Activated CD8-positive, alpha-beta T cell treated with anti-CD3 and anti-CD28 coated beads for 36 hours (primary cell): ENCODE data around the gene CEBPE. TPM values are rescaled to one million over a fixed set of nuclear protein-coding genes. Genes with fewer than 3 reads are reported as not detected.

Experiments used
- ATAC-seq: fragments of 200-7000 bp; cut with Tn5 transposase; one replicate; pipeline ENCODE4 v1.10.0; 2021; ENCODE audit warnings: mild to moderate bottlenecking, moderate library complexity
- CTCF ChIA-PET: fragments of 350-600 bp; sonication (Branson Sonifier 250); formaldehyde crosslinking; loops from one replicate; lab custom pipeline; 2021; ENCODE audit warnings: antibody characterized with exemption; lab: Charles Lee
- POLR2A ChIA-PET: fragments of 350-600 bp; sonication (Branson Sonifier 250); formaldehyde crosslinking; loops from one replicate; lab custom pipeline; 2021; ENCODE audit warnings: antibody characterized with exemption; lab: Charles Lee
- DNase-seq: peaks from one replicate; pipeline ENCODE4 v3.0.0-alpha.2; 2020
- H3K27ac Mint-ChIP-seq: one replicate; pipeline ENCODE4 v1.8.0; 2021; ENCODE audit warnings: mild to moderate bottlenecking, mixed read lengths
- H3K27me3 Mint-ChIP-seq: one replicate; pipeline ENCODE4 v1.8.0; 2021; ENCODE audit warnings: mixed read lengths
- H3K36me3 Mint-ChIP-seq: one replicate; pipeline ENCODE4 v1.8.0; 2021; ENCODE audit warnings: low read depth, mixed read lengths
- H3K4me1 Mint-ChIP-seq: one replicate; pipeline ENCODE4 v1.8.0; 2021; ENCODE audit warnings: low read depth, mixed read lengths
- H3K4me3 Mint-ChIP-seq: one replicate; pipeline ENCODE4 v1.8.0; 2021; ENCODE audit warnings: mild to moderate bottlenecking, moderate library complexity, mixed read lengths
- H3K9me3 Mint-ChIP-seq: one replicate; pipeline ENCODE4 v1.8.0; 2021; ENCODE audit warnings: mixed read lengths
- intact Hi-C: fragments of 100-400 bp; cut with micrococcal nuclease; formaldehyde crosslinking; loops from one replicate; pipeline ENCODE4 v1.10.0; 2022
- total RNA-seq, 2 experiments: library from RNA; stranded (reverse); gene quantifications; one replicate each; pipeline ENCODE4 v1.2.3, GENCODE V29; 2021
- TF ChIP-seq, protein P1 (sequence below): fragments of 200-600 bp; IDR thresholded peaks from one replicate; pipeline ENCODE4 v1.8.0; 2022; ENCODE audit warnings: antibody characterized with exemption, mild to moderate bottlenecking

Gene CEBPE
- total RNA-seq, 2 experiments from 2014 or later: 0.27 to 0.34 TPM

DNA sequence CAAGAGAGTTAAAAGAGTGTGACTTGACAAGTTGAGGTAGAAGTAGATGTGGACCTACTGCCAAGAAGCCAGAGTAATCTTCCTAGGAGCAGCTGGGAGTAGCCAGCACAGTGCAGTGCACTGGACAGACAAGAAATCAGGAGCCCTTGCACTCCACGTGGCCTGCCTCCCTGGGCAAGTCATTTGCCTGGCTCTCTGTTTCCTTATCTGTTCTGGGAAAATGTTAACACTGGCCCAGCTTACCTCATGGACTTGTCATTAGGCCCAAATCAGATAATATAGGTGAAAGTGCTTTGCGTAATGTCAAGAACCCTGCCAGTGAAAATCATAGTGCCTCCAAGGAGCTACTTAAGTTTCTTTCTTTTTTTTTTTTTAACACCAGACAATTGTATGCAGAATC lies 45.2 kb upstream of the CEBPE start:
- H3K27me3 Mint-ChIP-seq: no peaks in the 10 kb centered on the region
- no peak for ATAC-seq
- H3K27ac Mint-ChIP-seq: no peak overlapping the region
- no peak overlapping the region for H3K4me3 Mint-ChIP-seq
- H3K9me3 Mint-ChIP-seq: no peaks in the 10 kb centered on the region
- TF ChIP-seq, protein P1, sequence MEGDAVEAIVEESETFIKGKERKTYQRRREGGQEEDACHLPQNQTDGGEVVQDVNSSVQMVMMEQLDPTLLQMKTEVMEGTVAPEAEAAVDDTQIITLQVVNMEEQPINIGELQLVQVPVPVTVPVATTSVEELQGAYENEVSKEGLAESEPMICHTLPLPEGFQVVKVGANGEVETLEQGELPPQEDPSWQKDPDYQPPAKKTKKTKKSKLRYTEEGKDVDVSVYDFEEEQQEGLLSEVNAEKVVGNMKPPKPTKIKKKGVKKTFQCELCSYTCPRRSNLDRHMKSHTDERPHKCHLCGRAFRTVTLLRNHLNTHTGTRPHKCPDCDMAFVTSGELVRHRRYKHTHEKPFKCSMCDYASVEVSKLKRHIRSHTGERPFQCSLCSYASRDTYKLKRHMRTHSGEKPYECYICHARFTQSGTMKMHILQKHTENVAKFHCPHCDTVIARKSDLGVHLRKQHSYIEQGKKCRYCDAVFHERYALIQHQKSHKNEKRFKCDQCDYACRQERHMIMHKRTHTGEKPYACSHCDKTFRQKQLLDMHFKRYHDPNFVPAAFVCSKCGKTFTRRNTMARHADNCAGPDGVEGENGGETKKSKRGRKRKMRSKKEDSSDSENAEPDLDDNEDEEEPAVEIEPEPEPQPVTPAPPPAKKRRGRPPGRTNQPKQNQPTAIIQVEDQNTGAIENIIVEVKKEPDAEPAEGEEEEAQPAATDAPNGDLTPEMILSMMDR: no peak
- peaks cover 14% of the 10 kb centered on the region for H3K4me1 Mint-ChIP-seq
- intact Hi-C loops: no loop called here
- CTCF ChIA-PET: interaction anchor here (0.6 to 1.3 kb wide), 4 partner anchors 22 to 1306 kb away, joined by 3 to 4 read pairs (median 3); no protein-coding TSS in a partner anchor
- DNase-seq: no peak
- no peaks in the 10 kb centered on the region for H3K36me3 Mint-ChIP-seq
- POLR2A ChIA-PET: no interaction called here

DNA sequence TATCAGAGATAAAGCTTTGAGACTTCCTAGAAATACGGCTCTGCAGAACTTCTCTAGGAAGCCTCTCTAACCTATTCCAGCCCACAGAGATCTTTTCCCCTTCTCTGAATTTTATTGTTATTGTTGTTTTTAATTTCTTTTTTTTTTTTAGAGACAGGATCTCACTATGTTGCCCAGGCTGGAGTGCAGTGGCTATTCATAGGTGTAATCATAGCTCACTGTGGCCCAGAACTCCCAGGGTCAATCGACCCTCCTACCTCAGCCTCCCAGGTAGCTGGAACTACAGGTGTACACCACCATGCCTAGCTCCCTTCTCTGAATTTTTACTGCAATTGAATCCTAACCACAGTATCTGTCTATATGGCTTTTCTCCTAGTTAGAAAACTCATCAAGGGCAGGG lies 44.8 kb upstream of the CEBPE start:
- intact Hi-C loops: no loop called here

DNA sequence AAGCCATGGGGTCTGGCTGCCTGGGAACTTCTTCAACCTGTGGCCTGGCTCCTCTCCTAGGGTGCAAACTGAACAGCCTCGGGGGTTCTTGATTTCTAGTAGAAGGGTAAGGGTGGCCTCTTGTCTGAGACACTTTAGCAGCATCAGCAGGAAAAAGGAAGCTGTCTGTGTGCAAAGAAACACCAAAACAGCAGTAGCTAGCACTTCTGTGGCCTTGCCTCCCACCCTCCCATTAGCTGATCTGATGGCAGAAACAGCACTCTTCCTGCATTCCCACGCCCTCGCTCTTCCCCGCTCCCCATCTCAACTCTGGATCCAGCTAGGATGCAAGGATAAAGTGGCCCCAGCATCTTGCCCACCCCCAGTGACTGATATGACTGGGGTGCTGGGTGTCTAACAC lies 43.7 kb upstream of the CEBPE start:
- H3K4me1 Mint-ChIP-seq: peaks cover 14% of the 10 kb centered on the region
- ATAC-seq (peak; percentile 34), DNase-seq (no peak)
- H3K27me3 Mint-ChIP-seq: no peaks in the 10 kb centered on the region
- ChIA-PET CTCF (interaction anchor here (1.3 kb wide), 2 partner anchors 16 to 21 kb away, joined by 3 to 4 read pairs; no protein-coding TSS in a partner anchor), POLR2A (no interaction called here)
- TF ChIP-seq, protein P1: no peak
- intact Hi-C loops: no loop called here
- H3K9me3 Mint-ChIP-seq: no peaks in the 10 kb centered on the region
- no peak overlapping the region for H3K4me3 Mint-ChIP-seq
- H3K27ac Mint-ChIP-seq: no peak overlapping the region
- H3K36me3 Mint-ChIP-seq: no peaks in the 10 kb centered on the region

More for the DNA sequence above, 44.8 kb upstream of the CEBPE start:
- CTCF ChIA-PET: interaction anchor here (0.7 to 1.3 kb wide), 3 partner anchors 23 to 1306 kb away, joined by 3 to 4 read pairs (median 3); no protein-coding TSS in a partner anchor
- POLR2A ChIA-PET: no interaction called here
- H3K36me3 Mint-ChIP-seq: no peaks in the 10 kb centered on the region
- H3K4me1 Mint-ChIP-seq: peaks cover 14% of the 10 kb centered on the region
- no peaks in the 10 kb centered on the region for H3K9me3 Mint-ChIP-seq
- no peak for ATAC-seq
- no peaks in the 10 kb centered on the region for H3K27me3 Mint-ChIP-seq
- no peak for DNase-seq
- H3K27ac Mint-ChIP-seq: no peak overlapping the region
- H3K4me3 Mint-ChIP-seq: no peak overlapping the region
- TF ChIP-seq, protein P1: no peak

DNA sequence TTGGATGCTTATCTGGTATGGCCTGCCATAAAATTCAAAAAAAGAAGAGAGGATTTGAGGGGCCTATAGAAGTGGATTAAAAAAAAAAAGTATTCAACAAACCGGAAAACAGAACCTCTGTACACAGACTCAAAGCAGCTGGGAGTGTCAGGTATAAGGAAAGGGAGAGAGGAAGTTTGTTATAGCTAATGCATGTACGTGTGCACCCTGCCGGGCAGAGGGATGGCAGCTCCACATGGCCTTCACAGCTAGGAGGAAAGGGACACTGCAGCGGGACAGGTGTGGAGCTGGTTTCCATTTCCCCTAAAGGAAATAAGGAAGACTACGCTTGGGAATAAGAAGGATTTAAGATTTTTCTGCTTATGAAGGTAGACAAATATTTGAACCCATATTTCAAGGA lies 43.0 kb upstream of the CEBPE start:
- intact Hi-C loops: no loop called here
- CTCF ChIA-PET: interaction anchor here (1.3 kb wide), 1 partner anchor 22 kb away, joined by 4 read pairs; no protein-coding TSS in a partner anchor
- POLR2A ChIA-PET: interaction anchor here (0.6 to 0.7 kb wide), 2 partner anchors 85 to 286 kb away, joined by 3 read pairs; no protein-coding TSS in a partner anchor

DNA sequence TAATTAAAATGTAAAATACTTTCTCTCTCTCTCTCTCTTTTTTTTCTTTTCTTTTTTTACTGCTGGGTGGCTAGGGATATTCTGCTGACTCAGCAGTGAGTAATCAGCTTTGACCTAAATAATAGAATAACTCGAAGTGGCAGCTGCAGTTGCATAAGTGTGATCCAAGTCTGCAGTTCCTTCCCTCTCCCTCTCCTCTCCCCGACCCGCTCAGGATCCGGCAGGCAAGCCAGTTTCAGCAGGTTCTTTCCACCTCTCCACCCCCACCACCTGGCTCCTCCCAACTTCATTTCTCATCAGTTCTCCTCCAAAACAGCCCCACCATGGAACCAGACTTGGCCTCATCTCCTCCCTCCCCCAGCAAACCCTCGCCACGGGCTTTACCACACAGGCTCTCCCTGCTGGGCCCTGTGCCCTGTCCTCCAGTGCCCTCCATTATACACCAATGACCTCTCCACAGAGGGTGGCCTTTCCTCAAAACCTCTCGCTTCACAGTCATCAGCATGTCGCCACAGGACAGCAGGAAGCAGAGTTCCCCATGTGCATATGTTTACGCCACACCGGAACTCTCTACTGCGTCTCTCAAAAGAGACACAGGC lies 42.0 kb upstream of the CEBPE start:
- no peak for DNase-seq
- H3K4me1 Mint-ChIP-seq: peaks cover 14% of the 10 kb centered on the region
- intact Hi-C loops: no loop called here
- TF ChIP-seq, protein P1: no peak
- H3K27me3 Mint-ChIP-seq: no peaks in the 10 kb centered on the region
- no peaks in the 10 kb centered on the region for H3K9me3 Mint-ChIP-seq
- no peaks in the 10 kb centered on the region for H3K36me3 Mint-ChIP-seq
- no peak for ATAC-seq
- H3K4me3 Mint-ChIP-seq: no peak overlapping the region
- ChIA-PET CTCF (no interaction called here), POLR2A (interaction anchor here (0.6 kb wide), 1 partner anchor 84 kb away, joined by 3 read pairs; no protein-coding TSS in a partner anchor)
- H3K27ac Mint-ChIP-seq: no peak overlapping the region

More for the DNA sequence above, 43.0 kb upstream of the CEBPE start:
- peaks cover 14% of the 10 kb centered on the region for H3K4me1 Mint-ChIP-seq
- no peaks in the 10 kb centered on the region for H3K36me3 Mint-ChIP-seq
- DNase-seq (no peak), ATAC-seq (no peak)
- TF ChIP-seq, protein P1: no peak
- no peaks in the 10 kb centered on the region for H3K27me3 Mint-ChIP-seq
- H3K27ac Mint-ChIP-seq: peak overlapping the region; percentile 41
- no peaks in the 10 kb centered on the region for H3K9me3 Mint-ChIP-seq
- no peak overlapping the region for H3K4me3 Mint-ChIP-seq
